GM23248 (cell line): Measurements from ENCODE around the gene C12orf43.

Experiments used
- EZH2 ChIP-seq: fragments of 200-600 bp; sonication (generic); IDR thresholded peaks from 2 replicates; pipeline ENCODE4 v1.6.1; 2018; ENCODE audit warnings: antibody characterized with exemption, mild to moderate bottlenecking; ENCODE audit not compliant: insufficient read depth, poor library complexity, severe bottlenecking
- EZH2phosphoT487 ChIP-seq: fragments of 200-600 bp; sonication (generic); IDR thresholded peaks from 2 replicates; pipeline ENCODE4 v1.6.1; 2018; ENCODE audit warnings: antibody characterized with exemption, moderate library complexity, mild to moderate bottlenecking, low read depth; ENCODE audit not compliant: insufficient read depth

DNA sequence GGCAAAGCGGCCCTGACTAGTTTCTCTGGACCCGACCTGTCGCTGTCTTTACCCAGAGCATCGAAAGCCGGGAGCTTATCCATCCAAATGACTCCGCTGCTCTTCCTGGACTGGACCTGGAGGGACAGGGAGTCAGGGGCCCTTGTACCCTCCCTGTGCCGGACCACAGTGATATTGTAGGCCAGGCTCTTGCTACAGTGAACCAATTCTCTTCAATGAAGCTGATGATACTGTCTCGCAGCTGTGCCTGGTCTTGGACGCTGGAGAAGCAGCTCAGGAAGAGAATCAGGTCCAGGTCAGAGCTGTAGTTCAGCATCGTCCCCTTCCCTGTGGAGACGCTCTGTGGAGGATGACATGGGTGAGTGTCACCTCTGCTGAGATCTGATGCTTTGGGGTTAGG lies 37.4 kb upstream of the C12orf43 start:
- TF ChIP-seq EZH2phosphoT487 (no peak), EZH2 (no peak)
